Left ventricle myocardium inferior (tissue), 1 donor: ENCODE data around the gene ZNRF3. TPM values are rescaled to one million over a fixed set of nuclear protein-coding genes. Genes with fewer than 3 reads are reported as not detected.
A peak's percentile ranks its signal among the peaks of the same experiment; 100 is the strongest.

Experiments used
- DNase-seq: peaks from one replicate; pipeline ENCODE4 v3.0.0-alpha.2; 2020
- H3K27ac ChIP-seq: fragments of 200-600 bp; replicated peaks from 2 replicates; pipeline ENCODE4 v1.8.0; 2021
- H3K27me3 ChIP-seq: fragments of 200-600 bp; 2 replicates; pipeline ENCODE4 v1.8.0; 2021; ENCODE audit warnings: low read depth
- H3K36me3 ChIP-seq: fragments of 200-600 bp; 2 replicates; pipeline ENCODE4 v1.8.0; 2021
- H3K4me1 ChIP-seq: fragments of 200-600 bp; 2 replicates; pipeline ENCODE4 v1.8.0; 2021
- H3K4me3 ChIP-seq: fragments of 200-600 bp; 2 replicates; pipeline ENCODE4 v1.8.0; 2021; ENCODE audit warnings: mild to moderate bottlenecking, moderate library complexity
- H3K9me3 ChIP-seq: fragments of 200-600 bp; replicated peaks from 2 replicates; pipeline ENCODE4 v1.8.0; 2021
- intact Hi-C: fragments of 100-400 bp; cut with micrococcal nuclease; formaldehyde crosslinking; loops from one replicate; pipeline ENCODE4 v1.11.0; 2022
- total RNA-seq: library from RNA; stranded (reverse); fragmentation: NEBNext Ultra II Directional; extraction: Animal tissue kit (Norgen Biotek cat#: 25700); gene quantifications from one replicate; pipeline ENCODE4 v1.2.1, GENCODE V29; 2021
- TF ChIP-seq, protein P1 (sequence below): fragments of 200-600 bp; IDR thresholded peaks from 2 replicates; pipeline ENCODE4 v1.8.0; 2021; ENCODE audit warnings: antibody characterized with exemption, mild to moderate bottlenecking, borderline replicate concordance
- donor health status: DM: no; HTN: yes; CAD: no; lungs with severe emphysema.

ZNRF3 gene
- total RNA-seq, 1 donor from 2014 or later, result 6.3 TPM

DNA sequence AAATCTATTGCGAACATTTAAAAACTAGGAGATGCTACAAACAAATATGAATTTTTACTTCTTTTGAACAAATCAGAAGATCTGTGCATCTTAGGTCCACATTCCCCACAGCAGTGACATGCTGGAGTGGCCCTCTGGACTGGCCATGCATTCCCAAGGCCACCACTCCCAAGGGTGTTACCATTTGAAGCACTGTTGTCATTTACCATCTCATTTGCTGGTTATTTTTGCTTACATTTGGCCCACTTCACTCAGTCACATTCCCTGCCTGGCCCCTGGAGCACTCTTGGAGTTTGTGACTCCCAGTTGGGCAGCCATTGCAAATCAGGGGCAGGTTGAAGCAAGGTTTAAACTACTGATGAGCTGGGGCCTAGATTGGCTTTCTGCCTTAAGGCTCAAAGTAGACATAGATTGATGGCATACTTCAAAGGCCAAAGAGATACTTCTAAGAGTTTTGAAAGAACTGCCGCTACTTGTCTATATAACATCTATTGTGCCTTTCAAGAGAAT, 8.5 kb upstream of the ZNRF3 start:
- H3K4me3 ChIP-seq, result no peak overlapping the region
- intact Hi-C loops, result no loop called here
- no peak for DNase-seq
- H3K4me1 ChIP-seq, result no peaks in the 10 kb centered on the region
- no peaks in the 10 kb centered on the region for H3K27me3 ChIP-seq
- H3K36me3 ChIP-seq, result no peaks in the 10 kb centered on the region
- TF ChIP-seq, protein P1, sequence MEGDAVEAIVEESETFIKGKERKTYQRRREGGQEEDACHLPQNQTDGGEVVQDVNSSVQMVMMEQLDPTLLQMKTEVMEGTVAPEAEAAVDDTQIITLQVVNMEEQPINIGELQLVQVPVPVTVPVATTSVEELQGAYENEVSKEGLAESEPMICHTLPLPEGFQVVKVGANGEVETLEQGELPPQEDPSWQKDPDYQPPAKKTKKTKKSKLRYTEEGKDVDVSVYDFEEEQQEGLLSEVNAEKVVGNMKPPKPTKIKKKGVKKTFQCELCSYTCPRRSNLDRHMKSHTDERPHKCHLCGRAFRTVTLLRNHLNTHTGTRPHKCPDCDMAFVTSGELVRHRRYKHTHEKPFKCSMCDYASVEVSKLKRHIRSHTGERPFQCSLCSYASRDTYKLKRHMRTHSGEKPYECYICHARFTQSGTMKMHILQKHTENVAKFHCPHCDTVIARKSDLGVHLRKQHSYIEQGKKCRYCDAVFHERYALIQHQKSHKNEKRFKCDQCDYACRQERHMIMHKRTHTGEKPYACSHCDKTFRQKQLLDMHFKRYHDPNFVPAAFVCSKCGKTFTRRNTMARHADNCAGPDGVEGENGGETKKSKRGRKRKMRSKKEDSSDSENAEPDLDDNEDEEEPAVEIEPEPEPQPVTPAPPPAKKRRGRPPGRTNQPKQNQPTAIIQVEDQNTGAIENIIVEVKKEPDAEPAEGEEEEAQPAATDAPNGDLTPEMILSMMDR, result no peak
- no peak overlapping the region for H3K27ac ChIP-seq
- H3K9me3 ChIP-seq, result no peaks in the 10 kb centered on the region

DNA sequence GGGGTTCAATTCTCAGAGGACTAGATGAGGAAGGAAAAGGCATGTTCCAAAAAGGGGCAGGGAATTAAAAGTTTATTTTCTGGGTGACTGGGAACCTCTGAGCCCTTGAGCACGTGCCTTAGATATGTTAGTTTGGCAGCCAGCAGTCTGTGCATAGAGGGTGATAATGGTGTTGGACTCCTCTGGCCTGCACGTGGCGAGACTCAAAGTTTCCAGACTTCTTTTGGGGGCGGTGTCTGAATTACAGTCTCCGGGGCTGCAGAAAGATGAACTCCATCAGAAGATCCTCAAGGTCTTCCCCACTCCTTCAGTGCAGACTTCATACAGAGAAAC, 861 bp upstream of the ZNRF3 start:
- TF ChIP-seq, protein P1, result no peak
- Histone ChIP-seq H3K27ac (peak overlapping the region; percentile 71), H3K4me1 (peaks cover 32% of the 10 kb centered on the region), H3K4me3 (peak overlapping the region; percentile 78), H3K9me3 (no peaks in the 10 kb centered on the region), H3K27me3 (no peaks in the 10 kb centered on the region), H3K36me3 (no peaks in the 10 kb centered on the region)
- DNase-seq, result no peak
- intact Hi-C loops, result no loop called here

DNA sequence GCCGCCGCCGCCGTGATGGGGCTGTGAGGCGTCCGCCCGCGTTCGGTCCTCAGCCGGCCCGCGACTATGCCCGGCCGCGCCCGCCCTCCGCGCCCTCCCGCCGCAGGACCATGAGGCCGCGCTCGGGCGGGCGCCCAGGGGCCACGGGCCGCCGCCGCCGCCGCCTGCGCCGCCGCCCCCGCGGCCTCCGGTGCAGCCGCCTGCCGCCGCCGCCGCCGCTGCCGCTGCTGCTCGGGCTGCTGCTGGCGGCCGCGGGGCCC, 215 bp downstream of the ZNRF3 start:
- Histone ChIP-seq H3K4me3 (peak overlapping the region; percentile 78), H3K9me3 (no peaks in the 10 kb centered on the region), H3K36me3 (no peaks in the 10 kb centered on the region), H3K27me3 (no peaks in the 10 kb centered on the region), H3K27ac (peak overlapping the region; percentile 81), H3K4me1 (peaks cover 38% of the 10 kb centered on the region)
- TF ChIP-seq, protein P1, result no peak
- intact Hi-C loops, result no loop called here
- no peak for DNase-seq

DNA sequence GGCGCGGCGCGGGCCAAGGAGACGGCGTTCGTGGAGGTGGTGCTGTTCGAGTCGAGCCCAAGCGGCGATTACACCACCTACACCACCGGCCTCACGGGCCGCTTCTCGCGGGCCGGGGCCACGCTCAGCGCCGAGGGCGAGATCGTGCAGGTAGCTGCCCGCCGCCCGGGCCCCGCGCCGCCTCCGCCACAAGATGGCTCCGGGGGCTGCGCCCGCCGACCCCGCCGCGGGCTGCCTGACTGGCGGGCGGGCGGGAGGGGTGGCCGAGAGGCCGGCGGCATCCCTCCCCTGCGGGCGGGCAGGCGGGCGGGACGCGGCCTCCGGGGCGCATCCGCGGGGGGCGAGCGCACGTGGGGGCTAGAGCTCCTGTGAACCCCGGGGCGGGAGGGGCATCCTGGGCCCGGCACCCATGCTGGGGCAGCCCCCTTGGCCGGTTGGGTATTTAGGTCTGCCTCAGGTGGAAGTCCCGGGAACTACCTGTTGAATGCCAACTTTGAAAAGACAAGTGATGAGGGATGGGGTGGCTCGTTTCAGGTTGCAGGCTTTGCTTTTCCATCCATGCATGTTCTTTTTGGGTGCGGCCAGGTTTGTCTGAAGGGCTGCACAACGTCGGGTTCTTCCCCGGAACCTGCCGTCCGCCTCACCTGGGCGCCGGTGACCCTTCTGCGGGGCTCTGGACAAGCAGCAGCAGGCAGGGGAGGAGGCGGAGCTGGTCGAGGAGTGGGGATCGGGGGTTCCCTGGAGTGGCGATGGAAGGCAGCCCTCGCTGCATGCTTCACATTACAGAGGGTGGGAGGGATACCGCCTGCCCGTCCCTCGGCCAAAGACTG, 760 bp downstream of the ZNRF3 start:
- DNase-seq, result peak; percentile 37
- no peaks in the 10 kb centered on the region for H3K36me3 ChIP-seq
- peaks cover 38% of the 10 kb centered on the region for H3K4me1 ChIP-seq
- H3K27ac ChIP-seq, result peak overlapping the region; percentile 81
- H3K27me3 ChIP-seq, result no peaks in the 10 kb centered on the region
- intact Hi-C loops, result no loop called here
- H3K9me3 ChIP-seq, result no peaks in the 10 kb centered on the region
- H3K4me3 ChIP-seq, result peak overlapping the region; percentile 78
- TF ChIP-seq, protein P1, result no peak

DNA sequence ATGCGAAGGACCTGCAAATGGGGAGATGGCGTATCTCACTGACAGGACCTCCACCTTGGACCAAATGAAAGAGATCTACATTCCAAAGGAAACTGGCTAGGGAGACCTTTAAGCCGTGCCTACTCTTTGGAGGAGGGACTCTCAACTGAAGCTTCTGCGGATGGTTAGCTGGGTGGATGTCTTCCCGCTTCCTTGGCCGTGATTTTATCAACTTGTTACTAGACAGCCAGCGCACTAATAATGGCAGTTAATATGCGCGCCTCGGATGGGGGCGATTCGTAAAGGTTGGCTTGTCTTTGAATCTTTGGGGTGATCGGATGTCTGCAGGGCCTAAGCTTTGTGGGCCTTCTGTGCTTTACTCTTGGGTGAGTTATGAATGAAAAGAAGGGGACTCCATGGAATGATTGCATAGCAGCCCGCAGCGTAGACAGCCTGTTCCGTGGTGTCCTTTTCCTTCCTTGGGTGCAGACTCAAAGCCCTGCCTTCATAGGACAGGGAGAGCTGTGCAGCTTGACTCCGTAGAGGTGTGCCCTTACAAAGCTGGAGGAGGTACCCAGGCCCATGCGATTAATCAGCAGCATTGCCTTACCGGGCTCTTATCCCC, 1.5 kb downstream of the ZNRF3 start:
- no peaks in the 10 kb centered on the region for H3K36me3 ChIP-seq
- no peaks in the 10 kb centered on the region for H3K9me3 ChIP-seq
- no peaks in the 10 kb centered on the region for H3K27me3 ChIP-seq
- no peak for DNase-seq
- TF ChIP-seq, protein P1, result no peak
- H3K4me1 ChIP-seq, result peaks cover 38% of the 10 kb centered on the region
- peak overlapping the region; percentile 78 for H3K4me3 ChIP-seq
- intact Hi-C loops, result no loop called here
- no peak overlapping the region for H3K27ac ChIP-seq
